ENCODE measurements around the gene CTNND2. TPM values are rescaled to one million over a fixed set of nuclear protein-coding genes. Genes with fewer than 3 reads are reported as not detected.

The CTNND2 gene
- total and polyA plus RNA-seq, 3 donors from 2014 or later, result 9.1 to 17.2 (median 11.3) TPM

DNA sequence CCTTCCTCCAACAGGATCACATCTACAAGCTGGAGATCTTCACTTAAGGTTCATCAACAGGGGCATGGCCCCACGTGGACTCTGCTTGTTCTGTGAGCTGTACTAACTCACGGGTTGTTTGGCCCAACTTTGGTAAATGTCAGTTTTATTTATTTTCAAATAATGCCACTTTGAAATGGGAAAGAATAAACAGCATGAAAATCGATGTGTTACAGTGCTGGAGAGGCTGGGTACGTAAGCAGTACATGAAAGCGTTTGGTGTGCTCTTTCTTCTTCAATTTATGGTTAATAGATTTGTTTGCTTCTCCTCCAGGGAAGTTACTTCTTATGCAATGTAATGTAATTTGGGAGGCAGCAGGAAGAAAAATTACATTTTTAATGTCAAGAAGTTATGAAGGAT is 753.3 kb downstream of the CTNND2 start:
- no peaks in the 10 kb centered on the region for H3K9me3 ChIP-seq
- H3K27me3 ChIP-seq, result no peaks in the 10 kb centered on the region
- H3K4me3 ChIP-seq, result no peak overlapping the region
- intact Hi-C loops (cut with DNase I; ENCODE audit: low total_unique reads), result no loop called here
- TF ChIP-seq, protein P1, sequence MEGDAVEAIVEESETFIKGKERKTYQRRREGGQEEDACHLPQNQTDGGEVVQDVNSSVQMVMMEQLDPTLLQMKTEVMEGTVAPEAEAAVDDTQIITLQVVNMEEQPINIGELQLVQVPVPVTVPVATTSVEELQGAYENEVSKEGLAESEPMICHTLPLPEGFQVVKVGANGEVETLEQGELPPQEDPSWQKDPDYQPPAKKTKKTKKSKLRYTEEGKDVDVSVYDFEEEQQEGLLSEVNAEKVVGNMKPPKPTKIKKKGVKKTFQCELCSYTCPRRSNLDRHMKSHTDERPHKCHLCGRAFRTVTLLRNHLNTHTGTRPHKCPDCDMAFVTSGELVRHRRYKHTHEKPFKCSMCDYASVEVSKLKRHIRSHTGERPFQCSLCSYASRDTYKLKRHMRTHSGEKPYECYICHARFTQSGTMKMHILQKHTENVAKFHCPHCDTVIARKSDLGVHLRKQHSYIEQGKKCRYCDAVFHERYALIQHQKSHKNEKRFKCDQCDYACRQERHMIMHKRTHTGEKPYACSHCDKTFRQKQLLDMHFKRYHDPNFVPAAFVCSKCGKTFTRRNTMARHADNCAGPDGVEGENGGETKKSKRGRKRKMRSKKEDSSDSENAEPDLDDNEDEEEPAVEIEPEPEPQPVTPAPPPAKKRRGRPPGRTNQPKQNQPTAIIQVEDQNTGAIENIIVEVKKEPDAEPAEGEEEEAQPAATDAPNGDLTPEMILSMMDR (IDR thresholded peaks at IDR 0.05), result no peak
- TF ChIP-seq POLR2A (IDR thresholded peaks at IDR 0.05), result no peak
- WGBS, 2 donors, result 81 to 90% methylated on average over 5 of the region's 5 CpGs
- H3K36me3 ChIP-seq (ENCODE audit: low read depth, missing control alignments), result no peaks in the 10 kb centered on the region
- no peak for DNase-seq
- peaks cover 3% of the 10 kb centered on the region for H3K4me1 ChIP-seq
- H3K27ac ChIP-seq, result no peak overlapping the region

GRCh38 chr5:11148810-11149539 is 755.3 kb downstream of the CTNND2 start:
- no peak for TF ChIP-seq POLR2A (IDR thresholded peaks at IDR 0.05)
- TF ChIP-seq, protein P1 (IDR thresholded peaks at IDR 0.05), result no peak
- H3K36me3 ChIP-seq (ENCODE audit: low read depth, missing control alignments), result no peaks in the 10 kb centered on the region
- peaks cover 3% of the 10 kb centered on the region for H3K4me1 ChIP-seq
- H3K27me3 ChIP-seq, result no peaks in the 10 kb centered on the region
- no peak overlapping the region for H3K4me3 ChIP-seq
- WGBS, 2 donors, result 53 to 68% methylated on average over 14 of the region's 14 CpGs
- H3K27ac ChIP-seq, result no peak overlapping the region
- intact Hi-C loops (cut with DNase I; ENCODE audit: low total_unique reads), result no loop called here
- H3K9me3 ChIP-seq, result no peaks in the 10 kb centered on the region
- no peak for DNase-seq

GRCh38 chr5:11146171-11146570 is 758.1 kb downstream of the CTNND2 start:
- intact Hi-C loops (cut with DNase I; ENCODE audit: low total_unique reads), result no loop called here
- no peaks in the 10 kb centered on the region for H3K27me3 ChIP-seq
- TF ChIP-seq POLR2A (IDR thresholded peaks at IDR 0.05), result no peak
- TF ChIP-seq, protein P1 (IDR thresholded peaks at IDR 0.05), result no peak
- H3K9me3 ChIP-seq, result no peaks in the 10 kb centered on the region
- H3K4me3 ChIP-seq, result no peak overlapping the region
- no peak overlapping the region for H3K27ac ChIP-seq
- DNase-seq, result no peak
- 42 to 54% methylated on average over 4 of the region's 4 CpGs for WGBS, 2 donors
- H3K4me1 ChIP-seq, result peaks cover 3% of the 10 kb centered on the region
- H3K36me3 ChIP-seq (ENCODE audit: low read depth, missing control alignments), result no peaks in the 10 kb centered on the region

- no peaks in the 10 kb centered on the region for H3K9me3 ChIP-seq
- TF ChIP-seq, protein P1 (IDR thresholded peaks at IDR 0.05), result no peak
- TF ChIP-seq POLR2A (IDR thresholded peaks at IDR 0.05), result no peak
- H3K36me3 ChIP-seq (ENCODE audit: low read depth, missing control alignments), result no peaks in the 10 kb centered on the region
- H3K27ac ChIP-seq, result no peak overlapping the region
- intact Hi-C loops (cut with DNase I; ENCODE audit: low total_unique reads), result no loop called here
- no peaks in the 10 kb centered on the region for H3K4me1 ChIP-seq
- no peak overlapping the region for H3K4me3 ChIP-seq
- no peaks in the 10 kb centered on the region for H3K27me3 ChIP-seq
- DNase-seq, result no peak
- 57 to 66% methylated on average over 2 to 3 of the region's 3 CpGs for WGBS, 2 donors
Observed at GRCh38 chr5:11143456-11144267, 760.6 kb downstream of the CTNND2 start.
